Thyroid gland (tissue), 4 donors: Measurements from ENCODE around the gene MATK. TPM values are rescaled to one million over a fixed set of nuclear protein-coding genes. Genes with fewer than 3 reads are reported as not detected.
A peak's percentile ranks its signal among the peaks of the same experiment; 100 is the strongest.

Source experiments
- DNase-seq, 2 donors: peaks; one replicate each; pipeline ENCODE4 v3.0.0-alpha.2; 2019
- H3K27ac ChIP-seq, 3 donors: fragments of 200-600 bp; sonication (generic); 1 replicate in 2 of 3; 2 replicates in 1 of 3; pipeline ENCODE4 v1.5.1; 2016 to 2019; ENCODE audit warnings: mild to moderate bottlenecking in 1 of 3, moderate library complexity in 1 of 3
- H3K27me3 ChIP-seq: fragments of 200-600 bp; sonication (generic); one replicate; pipeline ENCODE4 v1.5.1; 2019
- H3K36me3 ChIP-seq, 2 donors: fragments of 200-600 bp; sonication (generic); one replicate each; pipeline ENCODE4 v1.5.1; 2016 to 2019
- H3K4me1 ChIP-seq, 2 donors: fragments of 200-600 bp; sonication (generic); one replicate each; pipeline ENCODE4 v1.5.1; 2017 to 2019
- H3K4me3 ChIP-seq, 3 donors: fragments of 200-600 bp; sonication (generic); replicated peaks in 1 of 3; 1 replicate in 2 of 3; 2 replicates in 1 of 3; pipeline ENCODE4 v1.5.1; 2016; ENCODE audit warnings: mild to moderate bottlenecking in 1 of 3
- H3K9me3 ChIP-seq: fragments of 200-600 bp; sonication (generic); one replicate; pipeline ENCODE4 v1.5.1; 2017
- POLR2A ChIP-seq, 2 donors: fragments of 450-650 bp; IDR thresholded peaks; one replicate each; pipeline ENCODE4 v1.6.1; 2017; ENCODE audit warnings: antibody characterized with exemption in 2 of 2, mild to moderate bottlenecking in 2 of 2, moderate library complexity in 1 of 2
- WGBS, 2 donors: methylation state at CpG; one replicate each; pipeline ENCODE4 v1.1.5; 2017; 5-methylcytosine and 5-hydroxymethylcytosine counted together
- intact Hi-C: fragments of 100-400 bp; cut with DNase I; formaldehyde crosslinking; loops from one replicate; pipeline ENCODE4 v1.15.1; 2023
- total RNA-seq, 4 donors: library from RNA; depleted of rRNA; stranded (reverse); fragments of >200 nt; gene quantifications; one replicate each; pipeline ENCODE4 v1.2.3, GENCODE V29; 2016
- TF ChIP-seq, protein P1 (sequence below), 6 experiments: fragments of 200-600 bp in 3 of 6; fragments of 450-650 bp in 3 of 6; sonication (generic) in 3 of 6; IDR thresholded peaks; one replicate each; pipeline ENCODE4 v1.5.1; 2016 to 2019; ENCODE audit warnings: antibody characterized with exemption in 6 of 6, mild to moderate bottlenecking in 2 of 6, inconsistent platforms in 1 of 6, moderate library complexity in 1 of 6

Gene MATK
- total RNA-seq, 4 donors from 2014 or later: 0.93 to 14.7 (median 2.7) TPM

DNA sequence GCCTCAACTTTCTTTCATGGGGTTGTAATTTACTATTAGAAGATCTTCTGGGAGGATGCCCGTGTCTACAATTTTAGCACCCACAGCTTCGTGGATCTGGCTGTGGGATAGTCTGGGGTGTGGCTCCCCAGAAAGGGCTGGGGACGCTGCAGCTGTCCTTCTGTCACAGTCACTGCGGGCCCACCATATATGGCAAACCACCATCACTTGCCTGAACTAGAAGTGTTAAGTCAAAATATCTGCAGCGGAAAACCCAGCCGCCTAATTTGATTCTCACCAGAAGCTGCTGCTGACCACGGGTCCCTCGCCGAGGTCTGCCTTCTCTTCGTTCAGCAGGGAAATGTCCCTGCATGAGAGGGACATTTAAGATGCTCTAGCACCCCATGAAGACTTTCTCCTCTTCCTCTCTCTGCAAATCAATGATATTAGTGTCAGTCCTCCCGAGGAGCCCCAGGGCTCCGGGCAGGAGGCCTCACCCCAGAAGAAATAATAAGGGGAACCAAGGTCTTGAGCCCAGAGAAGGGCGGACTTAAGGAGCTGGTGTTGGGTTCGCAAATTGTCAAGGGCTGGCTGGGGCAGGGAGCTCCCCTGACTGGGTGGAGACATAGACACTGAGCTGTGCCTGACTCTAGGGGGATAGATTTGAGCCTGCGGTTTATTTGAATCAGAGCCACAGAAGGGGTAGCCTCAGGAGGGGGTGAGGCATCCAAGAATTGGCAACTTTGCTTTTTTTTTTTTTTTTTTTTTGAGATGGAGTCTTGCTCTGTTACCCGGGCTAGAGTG, 3.0 kb upstream of the MATK start:
- peaks cover 0 to 6% of the 10 kb centered on the region in 2 donors for H3K4me1 ChIP-seq
- TF ChIP-seq POLR2A (IDR thresholded peaks at IDR 0.05): no peak
- TF ChIP-seq, protein P1, sequence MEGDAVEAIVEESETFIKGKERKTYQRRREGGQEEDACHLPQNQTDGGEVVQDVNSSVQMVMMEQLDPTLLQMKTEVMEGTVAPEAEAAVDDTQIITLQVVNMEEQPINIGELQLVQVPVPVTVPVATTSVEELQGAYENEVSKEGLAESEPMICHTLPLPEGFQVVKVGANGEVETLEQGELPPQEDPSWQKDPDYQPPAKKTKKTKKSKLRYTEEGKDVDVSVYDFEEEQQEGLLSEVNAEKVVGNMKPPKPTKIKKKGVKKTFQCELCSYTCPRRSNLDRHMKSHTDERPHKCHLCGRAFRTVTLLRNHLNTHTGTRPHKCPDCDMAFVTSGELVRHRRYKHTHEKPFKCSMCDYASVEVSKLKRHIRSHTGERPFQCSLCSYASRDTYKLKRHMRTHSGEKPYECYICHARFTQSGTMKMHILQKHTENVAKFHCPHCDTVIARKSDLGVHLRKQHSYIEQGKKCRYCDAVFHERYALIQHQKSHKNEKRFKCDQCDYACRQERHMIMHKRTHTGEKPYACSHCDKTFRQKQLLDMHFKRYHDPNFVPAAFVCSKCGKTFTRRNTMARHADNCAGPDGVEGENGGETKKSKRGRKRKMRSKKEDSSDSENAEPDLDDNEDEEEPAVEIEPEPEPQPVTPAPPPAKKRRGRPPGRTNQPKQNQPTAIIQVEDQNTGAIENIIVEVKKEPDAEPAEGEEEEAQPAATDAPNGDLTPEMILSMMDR (IDR thresholded peaks at IDR 0.05): no peak

DNA sequence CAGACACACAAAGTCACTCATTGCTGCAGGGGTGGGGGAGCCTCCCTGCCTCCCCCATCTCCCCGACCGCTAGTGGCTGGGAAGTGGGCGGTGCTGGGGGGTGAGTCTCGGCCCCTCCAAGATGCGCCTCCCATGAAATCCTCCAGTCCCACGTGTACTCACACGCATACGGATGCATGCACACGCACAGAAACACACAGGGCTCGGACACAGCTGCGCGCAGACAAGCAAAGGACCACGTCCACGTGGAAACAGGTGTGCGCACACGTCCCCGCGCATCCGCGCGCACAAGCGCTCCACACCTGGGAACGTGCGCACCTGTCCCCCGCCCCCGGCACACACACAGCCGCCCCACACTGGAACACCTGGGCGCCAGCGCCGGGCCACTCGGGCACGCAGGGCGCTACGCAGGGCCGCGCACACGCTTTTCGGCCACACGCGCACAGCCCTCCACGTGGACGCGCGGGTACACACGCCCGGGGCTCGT, 687 bp downstream of the MATK start:
- Histone ChIP-seq H3K4me1 (peaks cover 0 to 6% of the 10 kb centered on the region in 2 donors), H3K27ac (no peak overlapping the region), H3K9me3 (no peaks in the 10 kb centered on the region), H3K36me3 (no peaks in the 10 kb centered on the region), H3K27me3 (no peaks in the 10 kb centered on the region), H3K4me3 (peak overlapping the region in 1 of 3 donors; percentile 14)
- no peak for DNase-seq
- 0 to 2% methylated on average over 8 to 21 of the region's 47 CpGs for WGBS, 2 donors
- TF ChIP-seq POLR2A (IDR thresholded peaks at IDR 0.05): no peak
- TF ChIP-seq, protein P1 (IDR thresholded peaks at IDR 0.05): no peak
- intact Hi-C loops: no loop called here

More for the DNA sequence above, 3.0 kb upstream of the MATK start:
- no peak overlapping the region for H3K27ac ChIP-seq
- no peak for DNase-seq
- no peaks in the 10 kb centered on the region for H3K27me3 ChIP-seq
- no peaks in the 10 kb centered on the region for H3K36me3 ChIP-seq
- WGBS, 2 donors: 50 to 59% methylated on average over 16 of the region's 16 CpGs
- no peak overlapping the region for H3K4me3 ChIP-seq
- no peaks in the 10 kb centered on the region for H3K9me3 ChIP-seq
- intact Hi-C loops: no loop called here

DNA sequence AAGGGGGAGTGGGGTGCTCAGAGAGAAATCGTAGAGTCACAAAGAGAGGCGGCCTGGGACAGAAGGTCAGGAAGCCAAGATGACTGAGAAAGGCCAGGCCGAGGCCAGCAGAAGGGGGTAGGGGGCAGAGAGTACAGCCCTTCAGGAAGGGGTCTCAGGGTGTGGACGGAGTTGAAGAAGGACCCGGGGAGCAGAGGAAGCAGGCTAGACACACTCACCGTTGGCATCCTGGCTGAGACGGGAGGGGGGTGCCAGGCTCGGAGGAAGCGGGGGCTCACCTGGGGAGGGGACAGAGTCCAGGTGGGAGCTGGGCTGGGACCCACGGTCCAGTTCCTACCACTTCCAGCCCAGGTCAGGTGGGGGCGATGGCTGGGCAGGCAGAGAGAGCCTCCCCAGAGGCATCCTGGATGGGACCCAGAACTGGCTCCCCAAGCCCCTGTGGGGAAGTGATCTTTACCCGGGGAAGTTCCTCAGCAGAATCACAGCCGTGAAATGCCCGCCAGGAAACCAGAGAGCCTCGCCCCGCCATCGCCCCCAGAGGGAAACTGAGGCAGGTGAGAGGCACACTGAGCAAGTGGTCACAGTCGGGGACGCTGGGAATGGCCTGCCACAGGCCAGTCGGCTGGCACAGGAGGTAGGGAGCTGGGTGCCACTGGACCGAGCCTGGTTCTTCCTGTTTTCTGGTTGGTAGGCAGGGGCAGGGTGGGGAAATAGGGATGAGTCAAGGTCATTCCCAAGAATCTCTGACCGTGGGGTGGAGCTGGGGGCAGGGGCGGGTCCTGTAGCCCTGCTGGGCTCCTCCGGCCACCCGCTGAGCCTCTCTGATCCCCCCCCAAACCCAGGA, 1.4 kb downstream of the MATK start:
- no peak for DNase-seq
- no peaks in the 10 kb centered on the region for H3K27me3 ChIP-seq
- 18 to 28% methylated on average over 20 to 25 of the region's 25 CpGs for WGBS, 2 donors
- H3K27ac ChIP-seq: no peak overlapping the region
- no peaks in the 10 kb centered on the region for H3K36me3 ChIP-seq
- intact Hi-C loops: no loop called here
- peaks cover 0 to 6% of the 10 kb centered on the region in 2 donors for H3K4me1 ChIP-seq
- TF ChIP-seq, protein P1 (IDR thresholded peaks at IDR 0.05): no peak
- TF ChIP-seq POLR2A (IDR thresholded peaks at IDR 0.05): no peak
- no peak overlapping the region for H3K4me3 ChIP-seq
- no peaks in the 10 kb centered on the region for H3K9me3 ChIP-seq

DNA sequence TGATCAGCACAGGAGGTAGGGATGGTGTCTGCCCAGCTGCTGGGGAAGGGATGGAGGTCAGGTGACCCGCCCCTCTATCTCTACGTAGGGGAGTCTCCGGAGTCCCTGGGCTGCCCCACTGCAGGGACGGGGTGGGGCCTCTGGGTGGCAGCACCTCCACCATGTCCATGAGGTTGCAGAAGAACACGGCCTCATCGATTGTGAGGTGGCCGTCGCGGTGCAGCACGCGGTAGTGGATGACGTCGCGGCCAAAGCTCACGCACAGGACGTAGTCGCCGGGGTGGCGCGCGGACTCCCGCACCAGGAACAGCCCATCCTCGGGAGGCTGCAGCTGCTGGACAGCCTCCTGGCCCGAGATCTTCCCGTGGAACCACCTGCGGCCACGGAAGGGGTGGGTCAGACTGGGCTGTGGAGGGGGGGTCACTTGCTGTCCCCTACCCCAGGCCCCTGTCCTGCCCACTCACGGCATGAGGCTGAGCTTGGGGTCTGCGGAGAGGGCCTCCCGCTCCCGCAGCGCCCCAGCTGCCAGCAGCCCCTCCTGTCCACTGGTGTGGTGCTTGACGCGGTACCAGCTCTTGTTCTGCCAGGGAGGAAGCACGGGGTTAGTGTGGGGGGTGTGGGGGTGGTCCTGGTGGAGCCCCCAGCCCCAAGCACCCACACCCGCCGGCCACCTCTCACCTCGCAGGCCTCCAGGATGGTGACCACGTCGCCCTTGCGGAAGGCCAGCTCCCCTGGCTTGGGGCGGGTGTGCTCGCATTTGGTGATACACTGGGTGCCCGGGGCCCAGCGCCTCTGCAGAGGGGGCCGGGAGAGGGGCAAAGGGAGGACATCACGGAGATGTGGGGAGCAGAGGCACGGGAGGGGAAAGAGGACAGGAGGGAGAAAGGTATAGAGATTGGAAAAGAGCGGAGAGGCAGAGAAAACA, 2.3 kb downstream of the MATK start:
- Histone ChIP-seq H3K4me1 (peaks cover 0 to 6% of the 10 kb centered on the region in 2 donors), H3K4me3 (no peak overlapping the region), H3K27me3 (no peaks in the 10 kb centered on the region), H3K27ac (no peak overlapping the region), H3K36me3 (no peaks in the 10 kb centered on the region), H3K9me3 (no peaks in the 10 kb centered on the region)
- TF ChIP-seq, protein P1 (IDR thresholded peaks at IDR 0.05): no peak
- TF ChIP-seq POLR2A (IDR thresholded peaks at IDR 0.05): no peak
- DNase-seq: no peak
- 69 to 78% methylated on average over 29 to 32 of the region's 49 CpGs for WGBS, 2 donors
- intact Hi-C loops: no loop called here
